ENCODE data around the gene UBE2A.
A peak's percentile ranks its signal among the peaks of the same experiment; 100 is the strongest.

DNA sequence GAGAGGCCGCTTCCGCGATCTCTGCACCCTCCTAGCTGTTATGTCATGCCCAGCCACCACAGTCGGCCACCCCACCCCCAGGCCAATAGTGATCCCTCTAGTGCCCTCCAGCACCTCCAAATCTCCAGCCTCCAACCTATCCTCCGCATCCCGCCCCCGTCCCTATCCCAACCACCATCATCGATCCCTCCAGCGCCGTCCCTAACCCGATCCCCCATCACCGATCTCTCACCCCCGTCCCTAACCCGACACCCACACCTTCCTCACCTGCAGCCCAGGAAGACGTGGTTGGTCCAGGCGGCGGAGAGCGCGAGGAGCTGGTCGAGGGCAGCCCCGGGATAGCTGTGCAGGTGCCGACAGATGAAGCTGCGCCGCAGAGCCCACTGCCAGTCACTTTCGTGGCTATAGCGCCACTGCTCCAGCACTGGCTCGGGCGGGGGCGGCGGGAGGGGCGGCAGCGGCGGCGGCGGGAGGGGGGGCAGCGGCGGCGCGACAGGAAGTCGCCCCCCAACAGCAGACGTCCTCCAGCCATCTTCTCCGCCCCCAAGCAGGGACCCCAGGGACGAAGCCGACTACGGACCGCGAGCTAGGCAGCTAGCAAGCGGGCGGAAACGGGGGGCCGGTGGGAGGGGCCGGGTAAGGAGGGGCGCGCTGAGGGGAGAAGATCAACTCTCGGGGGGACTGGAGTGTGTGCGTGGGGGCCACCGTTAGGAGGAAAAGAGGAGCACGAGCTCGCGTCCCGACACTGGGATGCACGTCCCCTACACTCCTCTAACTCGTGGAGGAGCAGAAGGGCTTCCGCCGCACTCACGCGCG lies 31.3 kb downstream of the UBE2A start:
- TF ChIP-seq, protein P1, sequence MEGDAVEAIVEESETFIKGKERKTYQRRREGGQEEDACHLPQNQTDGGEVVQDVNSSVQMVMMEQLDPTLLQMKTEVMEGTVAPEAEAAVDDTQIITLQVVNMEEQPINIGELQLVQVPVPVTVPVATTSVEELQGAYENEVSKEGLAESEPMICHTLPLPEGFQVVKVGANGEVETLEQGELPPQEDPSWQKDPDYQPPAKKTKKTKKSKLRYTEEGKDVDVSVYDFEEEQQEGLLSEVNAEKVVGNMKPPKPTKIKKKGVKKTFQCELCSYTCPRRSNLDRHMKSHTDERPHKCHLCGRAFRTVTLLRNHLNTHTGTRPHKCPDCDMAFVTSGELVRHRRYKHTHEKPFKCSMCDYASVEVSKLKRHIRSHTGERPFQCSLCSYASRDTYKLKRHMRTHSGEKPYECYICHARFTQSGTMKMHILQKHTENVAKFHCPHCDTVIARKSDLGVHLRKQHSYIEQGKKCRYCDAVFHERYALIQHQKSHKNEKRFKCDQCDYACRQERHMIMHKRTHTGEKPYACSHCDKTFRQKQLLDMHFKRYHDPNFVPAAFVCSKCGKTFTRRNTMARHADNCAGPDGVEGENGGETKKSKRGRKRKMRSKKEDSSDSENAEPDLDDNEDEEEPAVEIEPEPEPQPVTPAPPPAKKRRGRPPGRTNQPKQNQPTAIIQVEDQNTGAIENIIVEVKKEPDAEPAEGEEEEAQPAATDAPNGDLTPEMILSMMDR (IDR thresholded peaks at IDR 0.05; ENCODE audit: poor library complexity, severe bottlenecking), result no peak
- TF ChIP-seq, protein P2, sequence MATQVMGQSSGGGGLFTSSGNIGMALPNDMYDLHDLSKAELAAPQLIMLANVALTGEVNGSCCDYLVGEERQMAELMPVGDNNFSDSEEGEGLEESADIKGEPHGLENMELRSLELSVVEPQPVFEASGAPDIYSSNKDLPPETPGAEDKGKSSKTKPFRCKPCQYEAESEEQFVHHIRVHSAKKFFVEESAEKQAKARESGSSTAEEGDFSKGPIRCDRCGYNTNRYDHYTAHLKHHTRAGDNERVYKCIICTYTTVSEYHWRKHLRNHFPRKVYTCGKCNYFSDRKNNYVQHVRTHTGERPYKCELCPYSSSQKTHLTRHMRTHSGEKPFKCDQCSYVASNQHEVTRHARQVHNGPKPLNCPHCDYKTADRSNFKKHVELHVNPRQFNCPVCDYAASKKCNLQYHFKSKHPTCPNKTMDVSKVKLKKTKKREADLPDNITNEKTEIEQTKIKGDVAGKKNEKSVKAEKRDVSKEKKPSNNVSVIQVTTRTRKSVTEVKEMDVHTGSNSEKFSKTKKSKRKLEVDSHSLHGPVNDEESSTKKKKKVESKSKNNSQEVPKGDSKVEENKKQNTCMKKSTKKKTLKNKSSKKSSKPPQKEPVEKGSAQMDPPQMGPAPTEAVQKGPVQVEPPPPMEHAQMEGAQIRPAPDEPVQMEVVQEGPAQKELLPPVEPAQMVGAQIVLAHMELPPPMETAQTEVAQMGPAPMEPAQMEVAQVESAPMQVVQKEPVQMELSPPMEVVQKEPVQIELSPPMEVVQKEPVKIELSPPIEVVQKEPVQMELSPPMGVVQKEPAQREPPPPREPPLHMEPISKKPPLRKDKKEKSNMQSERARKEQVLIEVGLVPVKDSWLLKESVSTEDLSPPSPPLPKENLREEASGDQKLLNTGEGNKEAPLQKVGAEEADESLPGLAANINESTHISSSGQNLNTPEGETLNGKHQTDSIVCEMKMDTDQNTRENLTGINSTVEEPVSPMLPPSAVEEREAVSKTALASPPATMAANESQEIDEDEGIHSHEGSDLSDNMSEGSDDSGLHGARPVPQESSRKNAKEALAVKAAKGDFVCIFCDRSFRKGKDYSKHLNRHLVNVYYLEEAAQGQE (IDR thresholded peaks at IDR 0.05; ENCODE audit: borderline replicate concordance), result no peak
- TF ChIP-seq POLR2AphosphoS5 (IDR thresholded peaks at IDR 0.05) (no peak), SMC3 (conservative IDR thresholded peaks at IDR 0.05; ENCODE audit: poor library complexity) (no peak), EP300 (conservative IDR thresholded peaks at IDR 0.05; ENCODE audit: poor library complexity, severe bottlenecking) (no peak), TAF1 (IDR thresholded peaks at IDR 0.05; ENCODE audit: low read depth) (peak; percentile 21), MXI1 (conservative IDR thresholded peaks at IDR 0.05; ENCODE audit: poor library complexity, severe bottlenecking) (peak; percentile 81), EZH2 (IDR thresholded peaks at IDR 0.05; ENCODE audit: borderline replicate concordance, insufficient read depth, low read length, poor library complexity, severe bottlenecking) (no peak)

Data from neural cell (in vitro differentiated cells).